AG10803 (cell line): ENCODE results near the gene MCRIP2.

Experiments used
- DNase-seq: peaks from one replicate; pipeline ENCODE4 v3.0.0; 2010; ENCODE audit warnings: low read depth
- H3K4me3 ChIP-seq: 2 replicates; pipeline ENCODE4 v1.5.1; 2011; ENCODE audit warnings: mild to moderate bottlenecking, low read length, control low read depth
- CTCF ChIP-seq: conservative IDR thresholded peaks from 2 replicates; pipeline ENCODE4 v1.5.1; 2011; ENCODE audit warnings: mild to moderate bottlenecking, low read length, control low read depth, inconsistent platforms

The MCRIP2 gene

GRCh38 chr16:638836-639235 lies 2.8 kb upstream of the MCRIP2 start:
- DNase-seq = no peak
- no peak overlapping the region for H3K4me3 ChIP-seq
- TF ChIP-seq CTCF = no peak

GRCh38 chr16:640614-641013 lies 1.0 kb upstream of the MCRIP2 start:
- no peak for TF ChIP-seq CTCF
- no peak overlapping the region; the same call in 1 of the 2 replicates for H3K4me3 ChIP-seq
- DNase-seq = no peak

GRCh38 chr16:642189-643049 lies 791 bp downstream of the MCRIP2 start:
- no peak for TF ChIP-seq CTCF
- no peak for DNase-seq
- peak overlapping the region; percentile 77 for H3K4me3 ChIP-seq

GRCh38 chr16:643050-643368 lies 1.4 kb downstream of the MCRIP2 start:
- peak overlapping the region; percentile 77 for H3K4me3 ChIP-seq
- TF ChIP-seq CTCF = no peak
- DNase-seq = no peak

GRCh38 chr16:644556-644955 lies 2.9 kb downstream of the MCRIP2 start:
- TF ChIP-seq CTCF = no peak
- no peak overlapping the region for H3K4me3 ChIP-seq
- no peak for DNase-seq

GRCh38 chr16:645852-646678 lies 4.4 kb downstream of the MCRIP2 start:
- TF ChIP-seq CTCF = no peak
- H3K4me3 ChIP-seq = no peak overlapping the region
- no peak for DNase-seq
